NCI-H510A (cell line): ENCODE results near the gene PER2.

ENCODE experiments used
- DNase-seq: peaks from one replicate; lab custom pipeline; 2025; lab: John Stamatoyannopoulos, UW

The PER2 gene

DNA sequence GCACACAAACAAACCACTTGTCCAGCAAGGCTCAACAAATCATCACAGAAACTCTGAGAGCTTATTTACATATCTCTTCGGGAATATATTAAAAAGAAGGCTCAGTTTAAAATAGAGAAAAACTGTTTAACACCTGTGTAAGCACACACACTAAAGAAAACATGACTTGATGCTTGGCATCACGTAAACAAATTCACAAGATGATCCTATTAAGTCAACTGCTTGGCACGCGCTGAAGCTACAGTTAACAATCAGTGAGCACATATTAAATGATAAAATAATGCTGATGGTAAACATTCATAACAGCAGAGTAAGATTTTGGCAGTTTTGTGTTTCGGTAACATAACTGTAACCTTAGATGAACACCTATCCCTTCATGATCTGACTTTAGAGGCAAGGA is 44.3 kb downstream of the PER2 start:
- DNase-seq: no peak

DNA sequence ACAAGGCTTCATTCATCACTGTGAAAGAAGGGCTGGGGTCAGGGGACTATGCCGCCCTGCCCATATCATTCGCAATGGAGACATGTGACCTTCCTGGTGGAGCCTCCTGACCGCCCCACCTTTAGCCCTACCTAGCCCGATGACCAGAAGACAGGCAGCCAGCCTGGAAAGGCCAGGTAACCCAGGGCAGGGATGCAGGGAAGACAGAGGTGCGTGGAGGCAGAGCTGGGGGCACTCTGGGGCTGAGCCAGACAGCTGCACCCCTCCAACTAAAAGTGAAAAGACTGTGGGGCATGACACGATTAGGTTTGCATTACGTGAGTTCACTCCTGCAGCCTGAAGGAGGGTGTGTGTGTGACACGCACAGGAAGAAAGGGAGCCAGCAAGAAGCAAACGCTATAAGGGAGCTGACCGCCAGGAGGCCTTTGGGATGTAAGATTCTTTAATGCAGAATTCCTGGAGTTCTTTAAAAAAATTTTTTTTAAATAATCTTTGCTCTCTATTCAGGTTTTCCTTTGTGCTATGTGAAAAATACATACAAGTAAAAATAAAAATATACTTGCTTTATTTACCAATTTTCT is 44.8 kb downstream of the PER2 start:
- peak; percentile 32 for DNase-seq

DNA sequence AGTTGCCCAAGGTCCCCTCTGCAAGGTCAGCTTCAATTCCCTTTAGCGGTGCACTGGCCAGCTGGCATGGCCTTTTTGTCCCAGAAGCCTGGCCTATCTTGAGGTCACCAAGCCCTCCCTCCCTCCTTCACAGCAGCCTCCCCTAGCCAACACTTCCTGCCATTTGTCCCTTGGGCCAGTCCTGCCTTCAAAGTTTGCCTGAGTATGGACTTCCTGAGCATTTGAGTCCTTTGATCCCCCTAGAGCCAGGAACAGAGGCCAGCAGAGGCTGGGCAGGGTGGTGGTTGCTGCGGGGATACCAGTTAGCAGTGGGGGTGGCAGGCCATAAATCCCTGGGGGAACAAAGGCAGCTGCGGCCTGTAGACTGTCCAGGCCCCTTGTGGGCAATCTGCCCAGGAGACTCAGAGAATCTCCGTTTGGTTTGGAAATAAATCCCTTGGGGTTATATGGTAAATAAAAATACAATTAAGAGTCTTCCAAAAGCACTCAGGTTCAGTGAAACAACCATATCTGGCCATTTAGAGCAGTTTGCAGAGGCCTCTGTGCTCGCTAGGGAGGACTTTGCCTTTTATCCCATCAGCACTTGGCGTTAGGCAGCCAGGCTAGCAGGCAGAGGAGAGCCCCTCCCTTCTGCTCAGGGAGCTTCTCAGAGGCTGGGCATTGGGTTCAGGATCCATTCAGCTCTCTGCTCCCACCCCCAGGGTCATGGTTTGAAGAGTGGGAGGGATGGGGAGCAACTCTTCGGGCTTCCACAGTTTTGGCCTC is 45.5 kb downstream of the PER2 start:
- DNase-seq: no peak

DNA sequence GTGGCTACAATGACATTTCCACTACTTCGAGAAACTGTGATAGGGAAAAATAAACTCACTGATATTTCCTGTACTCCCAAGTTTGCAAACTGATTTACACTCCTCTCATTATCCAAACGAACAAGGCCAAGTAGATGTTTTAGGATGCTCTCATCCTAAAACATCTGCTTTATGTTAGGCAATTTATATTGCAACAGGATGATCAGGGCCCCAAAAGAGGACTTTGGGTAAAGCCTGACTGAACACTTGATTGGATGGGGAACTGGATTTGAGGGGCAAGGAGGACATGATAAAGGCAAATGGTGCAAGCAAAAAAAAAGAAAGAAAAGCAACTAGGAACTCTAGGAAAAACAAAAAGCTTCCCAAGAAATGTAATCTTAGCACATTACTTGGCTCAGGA is 46.4 kb downstream of the PER2 start:
- no peak for DNase-seq

DNA sequence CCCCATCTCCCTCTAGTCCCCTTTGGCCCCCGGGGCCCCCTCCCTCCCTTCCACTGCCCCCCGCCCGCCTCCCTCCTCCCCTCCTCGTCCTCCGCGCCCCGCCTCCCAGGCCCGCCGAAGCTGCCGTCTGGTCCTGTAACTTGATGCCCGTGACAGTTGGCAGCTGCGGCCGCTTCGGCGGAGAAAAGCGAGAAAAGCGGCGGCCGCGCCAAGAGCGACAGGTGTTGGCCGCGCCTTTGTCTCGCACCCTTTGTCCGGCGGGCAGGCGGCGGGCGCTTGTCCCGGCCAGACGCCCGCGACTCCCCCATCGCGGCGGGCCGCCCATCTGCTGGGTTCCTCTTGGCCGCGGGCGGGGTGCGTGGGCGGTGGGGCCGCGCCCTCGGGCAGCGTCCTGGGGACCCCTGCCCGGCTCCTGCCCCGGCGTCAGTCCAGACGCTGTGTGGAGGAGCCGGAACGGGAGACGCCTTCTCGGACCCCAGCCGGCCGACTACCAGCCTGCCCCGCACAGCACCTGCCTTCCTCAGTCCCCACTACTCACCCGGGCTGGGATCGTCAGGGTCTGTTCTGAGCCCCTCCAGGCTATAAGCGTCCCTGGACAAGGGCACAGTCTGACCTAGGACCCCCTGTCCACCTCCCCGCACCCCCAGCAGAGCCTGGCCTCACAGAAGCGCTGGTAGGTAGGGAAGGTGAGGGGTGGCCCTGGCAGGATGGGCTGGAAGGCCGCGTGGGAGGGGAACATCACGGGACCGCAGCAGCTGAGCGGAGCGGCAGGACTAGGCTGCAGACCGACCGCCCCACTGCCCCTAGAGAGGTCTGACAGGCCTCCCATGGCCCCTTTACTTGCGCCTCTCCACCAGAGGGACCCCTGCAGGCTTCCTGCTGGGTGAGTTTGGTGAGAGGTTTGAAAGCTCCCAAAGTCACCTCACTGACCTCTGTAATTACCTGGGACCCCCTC is 47.4 kb downstream of the PER2 start:
- peak; percentile 95 for DNase-seq

DNA sequence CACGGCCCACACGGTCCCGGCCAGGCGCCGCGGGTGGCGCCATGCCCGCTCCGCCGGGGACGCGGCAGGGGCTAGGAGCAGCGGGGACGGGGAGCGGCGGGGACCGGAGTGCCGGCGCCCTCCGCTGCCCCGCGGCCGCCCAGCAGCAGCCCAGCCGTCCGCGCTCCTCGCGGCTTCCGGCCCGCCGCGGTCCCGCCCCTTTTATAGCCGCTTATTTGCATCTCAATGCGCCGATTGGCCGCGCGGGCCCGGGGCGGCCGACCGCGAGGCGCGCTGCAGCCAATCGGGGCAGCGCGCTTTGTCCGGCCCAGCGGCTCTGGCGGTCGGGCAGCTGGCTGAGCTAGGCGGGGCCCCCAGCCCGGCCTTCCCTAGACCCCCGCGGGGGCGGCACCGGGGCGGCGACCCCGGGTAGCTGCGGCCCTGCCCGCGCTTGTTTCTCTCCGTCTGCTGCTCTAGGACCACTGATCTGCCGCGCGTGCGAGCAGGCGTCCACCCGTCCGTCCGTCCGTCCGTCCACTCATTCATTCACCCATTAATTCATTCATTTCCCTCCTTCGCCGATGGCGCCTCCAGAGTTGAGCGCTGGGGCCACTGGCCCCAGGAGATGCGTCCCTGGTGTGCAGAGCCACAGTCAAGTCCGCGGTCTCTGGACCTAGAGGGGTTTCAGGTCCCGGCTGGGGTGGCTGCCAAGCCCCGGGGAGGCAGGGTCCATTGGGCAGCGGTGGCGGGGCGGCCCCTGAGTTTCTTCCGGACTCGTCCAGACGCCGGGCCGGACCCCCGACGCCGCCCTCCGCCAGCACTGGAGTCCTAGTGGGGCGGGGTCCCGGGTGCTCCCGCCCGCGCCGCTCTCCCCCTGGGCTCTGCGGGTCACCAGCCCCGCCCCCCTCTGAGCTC is 48.3 kb downstream of the PER2 start, which contains the start of gene HES6:
TSS of gene HES6 (minus strand) at position 176 of the 894 bp plus-strand sequence. CDS start at position 43, 133 bp downstream.
- DNase-seq: peak; percentile 90

DNA sequence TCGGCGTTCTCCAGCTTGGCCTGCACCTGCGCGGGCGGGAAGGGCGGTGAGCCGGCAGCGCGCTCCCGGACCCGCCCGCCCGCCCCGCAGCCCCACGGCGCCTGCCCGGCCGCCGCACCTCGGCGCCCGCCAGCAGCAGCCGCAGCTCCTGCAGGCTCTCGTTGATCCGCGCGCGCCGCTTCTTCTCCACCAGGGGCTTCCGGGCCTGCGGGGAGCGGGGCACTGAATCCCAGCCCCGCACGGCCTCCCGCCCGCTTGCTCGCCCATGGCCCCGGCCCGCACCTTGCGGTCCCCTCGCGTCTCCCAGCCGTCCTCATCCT is 48.9 kb downstream of the PER2 start:
- DNase-seq: no peak

DNA sequence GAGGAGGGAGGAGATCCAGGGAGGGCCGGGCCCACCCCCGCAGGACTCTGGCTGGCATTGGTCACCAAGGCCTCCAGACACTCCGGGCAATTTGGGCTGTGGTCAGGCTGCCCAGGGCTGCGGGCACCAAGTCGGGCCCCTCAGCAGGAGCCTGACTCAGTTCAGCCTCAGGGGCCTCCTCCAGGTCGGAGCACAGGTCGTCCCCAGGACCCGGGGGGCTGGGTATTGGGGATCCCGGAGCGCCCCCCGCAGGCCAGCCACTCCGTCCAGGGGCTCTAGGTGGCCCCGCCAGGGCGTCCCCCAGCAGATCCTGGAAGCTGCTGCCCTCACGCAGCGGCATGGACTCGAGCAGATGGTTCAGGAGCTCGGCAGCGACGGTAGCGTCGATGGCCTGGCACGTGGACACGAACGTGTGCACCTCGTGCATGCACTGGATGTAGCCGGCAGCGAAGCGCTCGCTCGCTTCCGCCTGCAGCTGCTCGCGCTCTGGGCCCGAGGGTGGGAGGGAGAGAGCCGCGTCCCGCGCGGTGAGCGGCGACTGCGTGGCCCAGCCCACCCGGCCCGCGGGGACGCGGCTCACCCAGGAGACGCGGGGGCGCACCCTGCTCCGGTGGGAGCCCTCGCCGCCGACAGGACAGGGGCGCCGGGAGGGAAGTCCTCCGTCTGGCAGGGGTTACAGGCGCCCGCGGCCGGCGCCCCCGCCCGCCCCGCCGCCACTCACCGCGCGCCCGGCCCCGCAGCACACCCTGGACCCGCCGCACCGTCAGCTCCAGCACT is 49.5 kb downstream of the PER2 start:
- DNase-seq: peak; percentile 21

DNA sequence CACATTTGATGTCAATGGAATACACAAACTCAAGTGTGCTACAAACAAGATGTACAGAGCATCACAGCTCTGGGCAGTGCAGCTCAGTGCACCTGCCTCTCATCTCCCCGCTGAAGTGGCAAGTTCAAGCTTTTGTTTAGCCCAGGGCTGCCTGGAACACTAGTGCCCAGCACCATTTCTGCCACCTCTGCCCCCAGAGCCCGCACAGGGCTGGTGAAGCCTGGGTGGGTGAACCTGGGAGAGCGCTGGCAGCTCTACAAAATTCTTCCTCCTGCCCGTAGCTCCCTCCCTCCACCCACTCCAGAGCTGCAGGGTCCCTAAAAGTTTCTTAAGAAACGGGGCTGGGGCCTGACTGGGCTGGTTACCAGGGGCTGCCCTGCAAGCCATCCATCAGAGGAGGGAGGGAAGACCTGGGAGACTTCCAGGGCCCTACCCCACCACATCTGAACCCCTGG is 50.1 kb downstream of the PER2 start:
- no peak for DNase-seq

DNA sequence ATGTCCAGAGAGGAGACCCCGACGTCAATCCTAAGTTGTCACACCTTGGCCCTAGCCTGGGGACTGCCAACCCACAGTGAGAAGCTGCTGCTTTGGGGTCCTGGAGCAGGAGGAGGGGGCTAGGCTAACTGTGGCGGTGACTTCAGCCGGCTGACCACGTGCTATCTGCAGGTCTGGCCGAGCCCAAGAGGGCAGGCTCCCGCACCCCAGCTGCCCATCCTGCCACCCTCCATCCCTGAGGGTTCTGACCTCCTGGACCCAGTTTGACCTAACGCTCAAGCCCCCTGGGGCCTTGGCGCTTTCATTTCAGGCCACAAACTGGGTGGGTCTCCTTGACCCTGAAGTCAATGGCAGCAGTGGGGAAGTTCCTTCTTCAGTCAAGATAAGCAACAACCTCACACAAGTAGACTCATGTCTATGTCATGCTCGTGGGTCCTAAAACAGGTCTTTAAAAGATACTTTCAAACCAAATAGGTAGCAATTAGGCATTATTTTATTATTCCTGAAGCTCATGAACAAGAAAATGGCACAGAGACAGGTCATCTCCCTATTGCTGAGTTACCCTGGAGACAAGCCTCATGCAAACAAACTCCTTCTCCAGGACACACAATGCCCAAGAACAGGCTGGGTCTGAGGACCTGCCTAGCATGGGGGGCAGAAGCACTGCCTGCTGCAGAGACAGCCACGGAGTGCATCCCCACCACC is 50.8 kb downstream of the PER2 start:
- no peak for DNase-seq

DNA sequence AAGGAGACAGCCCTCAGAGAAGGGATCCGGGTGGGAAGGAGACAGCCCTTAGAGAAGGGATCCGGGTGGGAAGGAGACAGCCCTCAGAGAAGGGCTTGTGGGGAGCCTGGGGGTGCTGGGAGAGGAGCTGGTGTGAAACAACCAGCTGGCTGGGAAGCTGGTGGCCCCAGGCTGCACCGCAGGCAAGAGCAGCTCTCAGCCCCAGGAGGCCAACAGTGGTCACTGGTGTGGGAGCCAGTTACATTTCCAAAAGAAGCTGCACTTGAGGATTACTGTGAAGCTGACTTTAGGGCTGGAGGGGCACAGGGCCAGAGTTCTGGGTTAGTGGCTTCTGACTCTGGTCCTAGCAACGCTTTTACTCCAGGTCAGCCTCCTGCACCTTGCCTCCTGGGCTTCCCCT is 51.8 kb downstream of the PER2 start:
- no peak for DNase-seq

DNA sequence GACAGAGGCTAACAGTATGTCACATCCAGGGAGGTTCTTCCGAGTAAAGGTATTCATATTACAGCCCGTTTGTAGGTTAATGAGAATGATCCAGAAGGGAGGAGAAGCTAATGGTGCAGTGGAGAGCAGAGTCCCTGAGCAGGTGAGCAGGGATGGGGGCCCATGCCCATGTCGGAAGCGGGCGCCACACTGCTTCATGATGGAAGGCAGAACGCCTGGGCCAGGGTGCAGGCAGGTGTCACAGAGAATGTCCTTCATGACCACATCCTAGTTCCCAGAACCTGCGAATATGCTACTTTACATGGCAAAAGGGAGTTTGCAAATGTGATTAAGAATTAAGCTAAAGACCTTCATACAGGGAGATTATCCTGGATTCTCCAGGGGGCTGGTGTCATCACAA is 52.6 kb downstream of the PER2 start:
- no peak for DNase-seq

DNA sequence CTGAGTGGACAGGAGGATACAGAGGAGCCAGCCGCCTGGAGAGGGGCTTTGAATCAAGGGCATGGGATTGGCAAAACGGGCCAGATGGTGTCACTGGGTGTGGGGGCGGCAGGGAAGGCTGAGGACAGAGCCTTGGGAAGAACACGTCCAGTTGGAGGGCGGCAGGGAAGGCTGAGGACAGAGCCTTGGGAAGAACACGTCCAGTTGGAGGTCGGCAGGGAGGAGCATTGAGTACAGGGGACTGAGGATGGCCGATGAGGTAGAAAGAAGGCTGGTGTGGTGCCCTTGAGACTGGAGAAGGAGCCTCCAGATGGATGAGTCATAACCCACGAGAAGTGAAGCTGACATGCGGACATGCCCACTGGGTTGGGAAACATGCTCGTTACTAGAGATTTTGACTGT is 53.1 kb downstream of the PER2 start:
- no peak for DNase-seq

DNA sequence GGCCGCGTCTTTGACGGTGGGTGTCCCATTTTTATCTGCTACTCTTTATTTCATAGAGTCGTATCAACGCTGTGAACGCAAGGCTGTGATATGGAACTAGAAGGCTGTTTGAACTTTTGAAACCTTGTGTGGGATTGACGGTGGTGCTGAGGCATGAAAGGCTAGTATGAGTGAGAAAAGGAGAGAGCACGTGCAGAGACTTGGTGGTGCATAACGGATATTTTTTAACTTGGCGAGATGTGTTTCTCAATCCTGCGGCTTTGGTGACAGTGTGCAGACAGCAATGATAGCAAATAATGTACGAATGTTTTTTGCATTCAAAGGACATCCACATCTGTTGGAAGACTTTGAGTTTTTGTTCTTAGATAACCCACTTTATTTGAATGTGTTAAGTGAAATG is 54.8 kb downstream of the PER2 start:
- DNase-seq: no peak

DNA sequence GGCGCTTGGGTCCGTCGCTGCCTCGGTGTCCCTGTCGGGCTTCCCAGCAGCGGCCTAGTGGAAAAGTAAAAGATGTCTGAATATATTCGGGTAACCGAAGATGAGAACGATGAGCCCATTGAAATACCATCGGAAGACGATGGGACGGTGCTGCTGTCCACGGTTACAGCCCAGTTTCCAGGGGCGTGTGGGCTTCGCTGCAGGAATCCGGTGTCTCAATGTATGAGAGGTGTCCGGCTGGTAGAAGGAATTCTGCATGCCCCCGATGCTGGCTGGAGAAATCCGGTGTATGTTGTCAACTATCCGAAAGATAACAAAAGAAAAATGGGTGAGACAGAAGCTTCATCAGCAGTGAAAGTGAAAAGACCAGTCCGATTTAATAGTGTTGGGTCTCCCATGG is 56.6 kb downstream of the PER2 start:
- no peak for DNase-seq

DNA sequence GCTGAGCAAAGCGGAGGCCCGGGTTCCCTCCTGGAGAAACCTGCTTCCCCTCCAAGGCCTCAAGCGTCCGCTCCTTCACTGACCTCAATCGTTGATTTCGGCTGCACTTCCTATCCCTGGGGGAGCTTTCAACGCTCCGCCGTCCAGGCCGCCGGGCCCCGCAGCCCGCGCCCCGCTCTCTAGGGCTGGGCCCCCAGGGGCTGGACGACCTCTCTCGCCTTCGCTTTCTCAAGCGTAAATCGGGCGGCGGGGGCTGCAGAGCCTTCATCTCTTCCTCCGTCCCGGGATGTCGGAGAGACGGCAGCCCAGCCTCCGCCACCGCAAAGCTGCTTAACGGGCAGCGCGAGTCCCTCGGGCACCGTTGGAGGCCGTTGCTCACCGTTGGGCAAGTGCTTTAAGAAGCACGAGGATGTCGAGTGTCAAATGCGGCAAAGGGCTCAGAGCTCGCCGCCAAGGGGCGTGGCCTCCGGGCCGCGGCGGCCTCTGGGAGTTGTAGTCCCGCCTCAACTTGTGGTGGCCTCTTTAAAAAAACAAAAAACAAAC is 57.1 kb downstream of the PER2 start:
- no peak for DNase-seq

DNA sequence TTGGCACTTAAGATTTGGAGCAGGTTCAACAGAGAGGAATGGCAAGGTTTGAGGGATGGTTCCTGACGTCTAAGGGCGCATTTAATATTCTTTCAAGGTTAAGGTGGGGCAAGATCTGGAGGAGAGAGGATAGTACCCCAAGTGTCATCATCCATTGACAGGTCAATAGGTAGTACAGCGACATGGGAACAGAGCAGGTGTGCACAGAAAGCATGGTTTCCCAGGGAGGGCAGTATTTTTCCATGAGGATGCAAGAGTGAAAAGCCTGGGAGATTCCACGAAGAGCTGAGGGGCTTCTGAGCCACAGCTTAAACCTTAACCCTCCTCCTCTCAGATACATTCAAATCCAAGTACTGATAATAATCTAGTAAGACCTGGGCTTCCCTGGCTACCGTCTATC is 57.7 kb downstream of the PER2 start:
- DNase-seq: no peak

DNA sequence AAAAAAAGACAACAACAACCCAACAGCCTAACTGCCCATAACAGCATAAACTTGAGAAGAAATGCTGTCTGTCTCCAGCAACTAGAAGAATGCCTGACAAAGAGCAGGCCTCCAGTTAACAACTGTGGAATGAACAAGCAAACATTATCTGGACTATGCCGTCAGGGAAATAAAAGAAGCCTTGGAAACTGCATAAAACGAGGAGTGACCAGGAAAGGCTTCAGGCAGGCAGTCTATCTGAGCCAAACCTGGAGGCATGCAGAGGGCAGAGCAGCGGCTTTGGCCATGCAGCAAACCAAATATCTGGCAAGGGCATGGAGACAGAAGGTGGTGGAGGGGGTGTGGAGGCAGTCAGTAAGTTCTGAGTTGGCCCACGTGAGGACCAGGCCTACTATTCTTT is 59.7 kb downstream of the PER2 start:
- DNase-seq: no peak

DNA sequence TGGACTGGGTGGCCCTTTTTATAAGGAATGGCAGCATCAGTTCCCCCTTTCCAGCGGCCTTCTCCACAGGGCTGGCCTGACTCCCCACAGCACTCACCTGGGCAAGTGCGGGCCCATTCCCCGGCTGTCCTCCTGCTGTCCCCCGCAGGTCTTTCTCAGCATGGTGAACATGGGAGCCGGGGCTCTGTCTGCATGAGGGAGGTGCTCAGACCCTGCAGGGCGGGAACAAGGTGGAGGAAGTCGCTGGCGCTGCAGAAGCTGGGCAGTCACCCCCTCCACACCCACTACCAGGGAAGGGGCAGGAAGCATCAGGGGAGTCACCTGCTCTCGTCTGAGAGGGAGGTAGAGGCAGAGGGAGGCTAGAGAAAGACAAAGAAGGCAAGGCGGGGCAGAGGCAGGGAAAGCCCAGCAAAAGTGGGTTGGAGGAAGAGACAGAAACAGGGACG is 60.8 kb downstream of the PER2 start:
- no peak for DNase-seq
